CD4-positive, CD25-positive, alpha-beta regulatory T cell (primary cell): Measurements from ENCODE around the gene FAM241A. TPM values are rescaled to one million over a fixed set of nuclear protein-coding genes. Genes with fewer than 3 reads are reported as not detected.

Experiments used
- ATAC-seq, 2 donors: fragments of 150-1000 bp; cut with Tn5 transposase; one replicate each; pipeline ENCODE4 v1.10.0; 2021; ENCODE audit warnings: low read depth in 2 of 2, moderate number of reproducible peaks in 2 of 2, moderate library complexity in 1 of 2
- DNase-seq, 3 donors: peaks; one replicate each; pipeline versions ENCODE4 v3.0.0 to v3.0.0-alpha.2; 2012 to 2022; ENCODE audit warnings: mixed read lengths in 1 of 3
- H3K27ac ChIP-seq: one replicate; pipeline ENCODE4 v1.7.0; 2013; ENCODE audit warnings: mild to moderate bottlenecking, low read length; ENCODE audit not compliant: insufficient read depth, poor library complexity, severe bottlenecking
- H3K27me3 ChIP-seq: one replicate; pipeline ENCODE4 v1.7.0; 2013; ENCODE audit warnings: low read length; ENCODE audit not compliant: control insufficient read depth, insufficient read depth
- H3K36me3 ChIP-seq: one replicate; pipeline ENCODE4 v1.7.0; 2013; ENCODE audit warnings: mild to moderate bottlenecking, low read length, moderate library complexity; ENCODE audit not compliant: control insufficient read depth, insufficient read depth
- H3K4me1 ChIP-seq: 2 replicates; pipeline ENCODE4 v1.7.0; 2013; ENCODE audit warnings: mild to moderate bottlenecking, low read length; ENCODE audit not compliant: insufficient read depth, control insufficient read depth, poor library complexity, severe bottlenecking
- H3K4me3 ChIP-seq: one replicate; pipeline ENCODE4 v1.7.0; 2013; ENCODE audit warnings: low read depth, mild to moderate bottlenecking, low read length, moderate library complexity
- H3K9me3 ChIP-seq, 2 experiments: 1 replicate in 1 of 2; 2 replicates in 1 of 2; pipeline ENCODE4 v1.7.0; 2013; ENCODE audit warnings: low read length in 2 of 2, mild to moderate bottlenecking in 1 of 2, moderate library complexity in 1 of 2; ENCODE audit not compliant: control insufficient read depth in 2 of 2
- H3K27ac Mint-ChIP-seq, 3 donors: one replicate each; pipeline ENCODE4 v1.8.0; 2020 to 2022; ENCODE audit warnings: mild to moderate bottlenecking in 3 of 3, mixed read lengths in 3 of 3, moderate library complexity in 2 of 3
- H3K27me3 Mint-ChIP-seq: one replicate; pipeline ENCODE4 v1.8.0; 2022; ENCODE audit warnings: mild to moderate bottlenecking, mixed read lengths
- H3K36me3 Mint-ChIP-seq: one replicate; pipeline ENCODE4 v1.8.0; 2020; ENCODE audit warnings: mixed read lengths
- H3K4me1 Mint-ChIP-seq, 4 donors: one replicate each; pipeline ENCODE4 v1.8.0; 2020 to 2022; ENCODE audit warnings: mixed read lengths in 4 of 4, mild to moderate bottlenecking in 1 of 4
- H3K4me3 Mint-ChIP-seq, 4 donors: one replicate each; pipeline ENCODE4 v1.8.0; 2020 to 2022; ENCODE audit warnings: mild to moderate bottlenecking in 4 of 4, mixed read lengths in 4 of 4, moderate library complexity in 3 of 4
- H3K9me3 Mint-ChIP-seq, 7 donors: one replicate each; pipeline ENCODE4 v1.8.0; 2020 to 2022; ENCODE audit warnings: mixed read lengths in 7 of 7, mild to moderate bottlenecking in 3 of 7, moderate library complexity in 2 of 7
- polyA plus RNA-seq, 4 donors: library from polyadenylated mRNA; unstranded; fragments of 300-500 nt; fragmentation: Illumina TruSeq; gene quantifications; one replicate each; pipeline ENCODE4 v1.2.3, GENCODE V29; 2021
- total RNA-seq: library from RNA; stranded (reverse); gene quantifications from one replicate; pipeline ENCODE4 v1.2.3, GENCODE V29; 2022

Gene FAM241A
- total and polyA plus RNA-seq, 5 donors from 2014 or later = 3.0 to 4.9 (median 3.7) TPM

- H3K4me3 Mint-ChIP-seq = peak overlapping the region in 2 of 4 donors; percentile 47 to 54
- Histone ChIP-seq H3K4me3 (no peak overlapping the region), H3K27ac (no peak overlapping the region), H3K27me3 (no peaks in the 10 kb centered on the region), H3K4me1 (peaks cover 6% of the 10 kb centered on the region), H3K36me3 (no peaks in the 10 kb centered on the region), H3K9me3 (no peaks in the 10 kb centered on the region)
- peaks cover 5 to 24% (median 7%) of the 10 kb centered on the region in 4 donors for H3K4me1 Mint-ChIP-seq
- H3K36me3 Mint-ChIP-seq = no peaks in the 10 kb centered on the region
- ATAC-seq (no peak), DNase-seq (no peak)
- no peaks in the 10 kb centered on the region for H3K9me3 Mint-ChIP-seq
- peaks cover 5% of the 10 kb centered on the region for H3K27me3 Mint-ChIP-seq
- no peak overlapping the region for H3K27ac Mint-ChIP-seq
These were observed 3.7 kb upstream of the FAM241A start for GRCh38 chr4:112141366-112142138.

DNA sequence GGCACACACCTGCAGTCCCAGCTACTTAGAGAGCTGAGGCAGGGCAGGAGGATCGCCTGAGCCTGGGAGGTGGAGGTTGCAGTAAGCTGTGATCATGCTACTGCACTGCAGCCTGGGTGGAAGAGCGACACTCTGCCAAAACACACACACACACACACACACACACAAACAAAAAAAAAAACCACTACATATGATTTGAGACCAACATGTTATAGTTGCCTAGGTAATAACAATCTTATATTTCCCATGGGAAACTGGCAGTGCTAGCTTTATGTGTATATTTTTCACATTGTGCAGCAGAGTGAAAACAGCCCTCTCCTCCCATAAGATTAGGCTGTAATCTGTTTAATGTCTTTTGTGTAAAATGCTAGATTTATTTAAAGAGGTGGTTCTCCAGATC lies 3.1 kb upstream of the FAM241A start:
- no peak for ATAC-seq
- H3K4me1 ChIP-seq = peaks cover 8% of the 10 kb centered on the region
- no peaks in the 10 kb centered on the region for H3K36me3 ChIP-seq
- Mint-ChIP-seq H3K36me3 (no peaks in the 10 kb centered on the region), H3K4me1 (peaks cover 5 to 30% (median 13%) of the 10 kb centered on the region in 4 donors), H3K27ac (no peak overlapping the region), H3K9me3 (no peaks in the 10 kb centered on the region), H3K27me3 (peaks cover 5% of the 10 kb centered on the region), H3K4me3 (peak overlapping the region in 1 of 4 donors; percentile 54)
- no peaks in the 10 kb centered on the region for H3K9me3 ChIP-seq
- H3K4me3 ChIP-seq = no peak overlapping the region
- H3K27me3 ChIP-seq = no peaks in the 10 kb centered on the region
- no peak for DNase-seq
- H3K27ac ChIP-seq = no peak overlapping the region

- ATAC-seq (no peak), DNase-seq (no peak)
- Histone ChIP-seq H3K4me1 (peaks cover 8% of the 10 kb centered on the region), H3K27me3 (no peaks in the 10 kb centered on the region), H3K36me3 (no peaks in the 10 kb centered on the region), H3K9me3 (no peaks in the 10 kb centered on the region), H3K4me3 (no peak overlapping the region), H3K27ac (no peak overlapping the region)
- peak overlapping the region in 1 of 3 donors; percentile 24 for H3K27ac Mint-ChIP-seq
- no peaks in the 10 kb centered on the region for H3K36me3 Mint-ChIP-seq
- no peaks in the 10 kb centered on the region for H3K9me3 Mint-ChIP-seq
- H3K27me3 Mint-ChIP-seq = peaks cover 5% of the 10 kb centered on the region
- H3K4me1 Mint-ChIP-seq = peaks cover 5 to 46% (median 26%) of the 10 kb centered on the region in 4 donors
- peak overlapping the region in 3 of 4 donors; percentile 38 to 80 (median 68) for H3K4me3 Mint-ChIP-seq
These were observed 1.5 kb upstream of the FAM241A start for GRCh38 chr4:112143781-112144180.

DNA sequence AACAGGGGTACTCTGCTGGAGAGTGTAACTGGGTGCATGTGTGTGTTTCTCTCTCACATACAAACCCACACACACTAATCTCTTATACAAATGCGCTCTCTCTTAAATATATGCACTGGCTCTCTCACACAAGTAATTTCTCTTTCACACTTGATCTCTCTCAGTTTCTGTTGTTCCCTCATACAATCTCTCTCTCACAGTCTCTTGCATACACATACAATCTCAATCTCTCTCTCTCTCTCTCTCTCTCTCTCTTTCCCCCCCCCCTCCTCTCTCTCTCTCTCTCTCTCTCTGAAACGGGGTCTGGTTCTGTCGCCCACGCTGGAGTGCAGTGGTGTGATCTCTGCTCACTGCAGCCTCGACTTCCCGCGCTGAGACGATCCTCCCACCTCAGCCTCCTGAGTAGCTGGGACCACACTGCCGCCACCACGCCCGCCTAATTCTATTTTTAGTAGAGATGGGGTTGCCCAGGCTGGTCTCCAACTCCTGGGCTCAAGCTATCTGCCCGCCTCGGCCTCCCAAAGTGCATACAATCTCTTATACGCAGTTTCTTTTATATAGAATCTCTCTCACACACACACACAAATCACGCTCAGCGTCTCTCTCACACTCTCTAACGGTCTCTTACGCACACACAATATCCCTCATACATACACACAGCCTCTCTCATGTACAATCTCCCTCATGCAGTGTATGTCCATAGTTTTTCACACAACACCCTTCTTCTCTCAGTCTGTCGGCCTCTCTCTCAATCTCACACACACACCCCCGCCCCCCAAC lies 518 bp upstream of the FAM241A start:
- Mint-ChIP-seq H3K4me1 (peaks cover 5 to 54% (median 27%) of the 10 kb centered on the region in 4 donors), H3K9me3 (no peaks in the 10 kb centered on the region), H3K27me3 (peaks cover 5% of the 10 kb centered on the region), H3K4me3 (peak overlapping the region; percentile 77 to 82 (median 80)), H3K27ac (peak overlapping the region; percentile 12 to 26 (median 24)), H3K36me3 (no peaks in the 10 kb centered on the region)
- H3K4me1 ChIP-seq = peaks cover 8% of the 10 kb centered on the region
- H3K36me3 ChIP-seq = no peaks in the 10 kb centered on the region
- H3K27ac ChIP-seq = peak overlapping the region; percentile 64
- H3K4me3 ChIP-seq = peak overlapping the region; percentile 72
- DNase-seq (no peak), ATAC-seq (no peak)
- no peaks in the 10 kb centered on the region for H3K27me3 ChIP-seq
- no peaks in the 10 kb centered on the region for H3K9me3 ChIP-seq

- H3K4me3 ChIP-seq = peak overlapping the region; percentile 98
- H3K27me3 Mint-ChIP-seq = peaks cover 5% of the 10 kb centered on the region
- peak overlapping the region; percentile 64 for H3K27ac ChIP-seq
- H3K9me3 Mint-ChIP-seq = no peaks in the 10 kb centered on the region
- H3K36me3 Mint-ChIP-seq = no peaks in the 10 kb centered on the region
- H3K4me1 Mint-ChIP-seq = peaks cover 5 to 61% (median 29%) of the 10 kb centered on the region in 4 donors
- ATAC-seq (peak; percentile 21 to 22), DNase-seq (peak; percentile 40 to 72 (median 49))
- H3K4me3 Mint-ChIP-seq = peak overlapping the region; percentile 88 to 95 (median 92)
- H3K36me3 ChIP-seq = no peaks in the 10 kb centered on the region
- peak overlapping the region; percentile 86 to 88 (median 88) for H3K27ac Mint-ChIP-seq
- H3K27me3 ChIP-seq = no peaks in the 10 kb centered on the region
- no peaks in the 10 kb centered on the region for H3K9me3 ChIP-seq
- peaks cover 8% of the 10 kb centered on the region for H3K4me1 ChIP-seq
These were observed 692 bp downstream of the FAM241A start for GRCh38 chr4:112145790-112146501.

- peak in 1 of 3 donors; percentile 4 for DNase-seq
- no peaks in the 10 kb centered on the region for H3K36me3 Mint-ChIP-seq
- Histone ChIP-seq H3K9me3 (no peaks in the 10 kb centered on the region), H3K36me3 (no peaks in the 10 kb centered on the region), H3K27ac (peak overlapping the region; percentile 64), H3K4me3 (peak overlapping the region; percentile 98), H3K4me1 (peaks cover 8% of the 10 kb centered on the region), H3K27me3 (no peaks in the 10 kb centered on the region)
- ATAC-seq = no peak
- peak overlapping the region in 2 of 3 donors; percentile 28 to 86 for H3K27ac Mint-ChIP-seq
- peak overlapping the region; percentile 88 to 95 (median 92) for H3K4me3 Mint-ChIP-seq
- peaks cover 4% of the 10 kb centered on the region for H3K27me3 Mint-ChIP-seq
- H3K4me1 Mint-ChIP-seq = peaks cover 5 to 66% (median 34%) of the 10 kb centered on the region in 4 donors
- no peaks in the 10 kb centered on the region for H3K9me3 Mint-ChIP-seq
These were observed 1.2 kb downstream of the FAM241A start for GRCh38 chr4:112146502-112146813.

- Histone ChIP-seq H3K36me3 (no peaks in the 10 kb centered on the region), H3K4me3 (peak overlapping the region; percentile 98), H3K9me3 (no peaks in the 10 kb centered on the region), H3K27me3 (no peaks in the 10 kb centered on the region), H3K4me1 (peaks cover 8% of the 10 kb centered on the region), H3K27ac (no peak overlapping the region)
- Mint-ChIP-seq H3K36me3 (no peaks in the 10 kb centered on the region), H3K9me3 (no peaks in the 10 kb centered on the region), H3K4me1 (peaks cover 5 to 75% (median 39%) of the 10 kb centered on the region in 4 donors), H3K27ac (no peak overlapping the region), H3K27me3 (no peaks in the 10 kb centered on the region), H3K4me3 (peak overlapping the region in 3 of 4 donors; percentile 28 to 88 (median 74))
- no peak for DNase-seq
- ATAC-seq = no peak
These were observed 2.4 kb downstream of the FAM241A start for GRCh38 chr4:112147697-112148096.
